Motor neuron (in vitro differentiated cells): ENCODE measurements around the gene LRRC25. TPM values are rescaled to one million over a fixed set of nuclear protein-coding genes. Genes with fewer than 3 reads are reported as not detected.

Experiments
- ATAC-seq, 8 experiments: fragments of 200-7000 bp; cut with Tn5 transposase; replicated peaks in 6 of 8; 2 replicates each; pipeline ENCODE4 v1.8.0; 2021; ENCODE audit warnings: mild to moderate bottlenecking in 8 of 8, moderate library complexity in 8 of 8
- H3K27ac ChIP-seq, 2 donors: fragments of 250-450 bp; sonication (Bioruptor Pico); 2 replicates each; pipeline ENCODE4 v1.9.0; 2021; ENCODE audit warnings: antibody characterized with exemption in 2 of 2, mild to moderate bottlenecking in 2 of 2, moderate library complexity in 1 of 2
- H3K4me1 ChIP-seq, 2 donors: fragments of 250-450 bp; sonication (Bioruptor Pico); replicated peaks in 1 of 2; 2 replicates each; pipeline ENCODE4 v1.6.1; 2021; ENCODE audit warnings: antibody characterized with exemption in 2 of 2, mild to moderate bottlenecking in 2 of 2, moderate library complexity in 1 of 2
- H3K4me3 ChIP-seq, 5 donors: fragments of 250-450 bp; sonication (Bioruptor Pico); 2 replicates each; pipeline ENCODE4 v1.9.0; 2021; ENCODE audit warnings: antibody characterized with exemption in 5 of 5, mild to moderate bottlenecking in 5 of 5, moderate library complexity in 4 of 5
- WGBS, 10 experiments: fragments of 450-650 bp; shearing (Covaris generic); methylation state at CpG; one replicate each; pipeline ENCODE4 v1.0.0; 2022; 5-methylcytosine and 5-hydroxymethylcytosine counted together
- in situ Hi-C, 9 experiments: fragments of 400-800 bp; cut with MboI; loops; one replicate each; pipeline ENCODE4 v1.15.0; 2021; ENCODE audit warnings: low sequenced_read_pairs in 9 of 9, low pct_unique_long_range_greater_than_20kb in 2 of 9; ENCODE audit not compliant: unreplicated experiment in 9 of 9
- total RNA-seq, 8 experiments: library from RNA; unstranded; fragments of 300-600 nt; gene quantifications; 2 replicates each; pipeline versions ENCODE4 v1.2.3 to v1.2.4, GENCODE V29; 2022

LRRC25 gene
- total RNA-seq, 8 experiments from 2014 or later = 0.14 to 2.1 (median 0.47) TPM

- peak in 4 of 8 experiments; percentile 39 to 68 (median 55) for ATAC-seq
- peaks cover 15 to 36% of the 10 kb centered on the region in 2 donors for H3K4me1 ChIP-seq
- in situ Hi-C loops = no loop called here
Measured at GRCh38 chr19:18399008-18399407, 1.6 kb upstream of the LRRC25 start.

GRCh38 chr19:18396471-18397241 is 766 bp downstream of the LRRC25 start:
- Histone ChIP-seq H3K27ac (no peak overlapping the region), H3K4me1 (peaks cover 9 to 20% of the 10 kb centered on the region in 2 donors), H3K4me3 (peak overlapping the region in 1 of 5 donors; percentile 20)
- in situ Hi-C loops = no loop called here
- peak in 1 of 8 experiments; percentile 3 for ATAC-seq
- WGBS, 10 experiments = 39 to 92% (median 67%) methylated on average over 2 to 13 of the region's 37 CpGs; no CpG with 5 or more reads in 3 of the 10 experiments

More at GRCh38 chr19:18399008-18399407, 1.6 kb upstream of the LRRC25 start:
- no peak overlapping the region for H3K27ac ChIP-seq
- no peak overlapping the region for H3K4me3 ChIP-seq
- WGBS, 10 experiments = 0 to 100% (median 89%) methylated on average over 1 to 4 of the region's 6 CpGs; no CpG with 5 or more reads in 5 of the 10 experiments

- WGBS, 10 experiments = 8 to 92% (median 71%) methylated on average over 1 to 5 of the region's 7 CpGs; no CpG with 5 or more reads in 3 of the 10 experiments
- in situ Hi-C loops = no loop called here
- no peak for ATAC-seq
Measured at GRCh38 chr19:18393836-18394235, 3.6 kb downstream of the LRRC25 start.

GRCh38 chr19:18392926-18393325 is 4.5 kb downstream of the LRRC25 start:
- in situ Hi-C loops = no loop called here
- Histone ChIP-seq H3K4me3 (no peak overlapping the region), H3K4me1 (peaks cover 9 to 18% of the 10 kb centered on the region in 2 donors), H3K27ac (no peak overlapping the region)
- WGBS, 10 experiments = 63 to 100% (median 88%) methylated on average over 2 to 5 of the region's 5 CpGs; no CpG with 5 or more reads in 1 of the 10 experiments
- no peak for ATAC-seq

More at GRCh38 chr19:18393836-18394235, 3.6 kb downstream of the LRRC25 start:
- H3K27ac ChIP-seq = no peak overlapping the region
- peaks cover 9 to 15% of the 10 kb centered on the region in 2 donors for H3K4me1 ChIP-seq
- H3K4me3 ChIP-seq = no peak overlapping the region

GRCh38 chr19:18392417-18392816 is 5.0 kb downstream of the LRRC25 start:
- ATAC-seq = peak in 3 of 8 experiments; percentile 0 to 14 (median 3)
- WGBS, 10 experiments = 20 to 100% (median 53%) methylated on average over 1 to 3 of the region's 11 CpGs; no CpG with 5 or more reads in 6 of the 10 experiments
- Histone ChIP-seq H3K4me3 (no peak overlapping the region), H3K4me1 (peaks cover 7 to 15% of the 10 kb centered on the region in 2 donors), H3K27ac (no peak overlapping the region)
- in situ Hi-C loops = no loop called here

- Histone ChIP-seq H3K27ac (no peak overlapping the region), H3K4me1 (peaks cover 4 to 14% of the 10 kb centered on the region in 2 donors), H3K4me3 (no peak overlapping the region)
- in situ Hi-C loops = no loop called here
- ATAC-seq = peak in 1 of 8 experiments; percentile 1
- 0 to 100% (median 85%) methylated on average over 1 to 5 of the region's 9 CpGs; no CpG with 5 or more reads in 2 of the 10 experiments for WGBS, 10 experiments
Measured at GRCh38 chr19:18391509-18392075, 5.8 kb downstream of the LRRC25 start.

- Histone ChIP-seq H3K27ac (no peak overlapping the region), H3K4me3 (no peak overlapping the region), H3K4me1 (peaks cover 5 to 23% of the 10 kb centered on the region in 2 donors)
- in situ Hi-C loops = no loop called here
- 80 to 100% (median 89%) methylated on average over 1 to 6 of the region's 6 CpGs; no CpG with 5 or more reads in 4 of the 10 experiments for WGBS, 10 experiments
- peak in 2 of 8 experiments; percentile 4 for ATAC-seq
Measured at GRCh38 chr19:18390065-18390907, 7.1 kb downstream of the LRRC25 start.

- in situ Hi-C loops = no loop called here
- H3K4me1 ChIP-seq = peaks cover 5 to 25% of the 10 kb centered on the region in 2 donors
- H3K4me3 ChIP-seq = no peak overlapping the region
- ATAC-seq = peak in 1 of 8 experiments; percentile 1
- H3K27ac ChIP-seq = no peak overlapping the region
Measured at GRCh38 chr19:18389726-18390064, 7.7 kb downstream of the LRRC25 start.

GRCh38 chr19:18388960-18389725 is 8.3 kb downstream of the LRRC25 start:
- WGBS, 10 experiments = 62 to 100% (median 93%) methylated on average over 2 to 8 of the region's 13 CpGs
- Histone ChIP-seq H3K27ac (no peak overlapping the region), H3K4me3 (peak overlapping the region in 1 of 5 donors; percentile 44), H3K4me1 (peaks cover 5 to 25% of the 10 kb centered on the region in 2 donors)
- in situ Hi-C loops = no loop called here
- peak in 1 of 8 experiments; percentile 0 for ATAC-seq

GRCh38 chr19:18388100-18388959 is 9.1 kb downstream of the LRRC25 start:
- peak overlapping the region; percentile 52 to 82 for H3K27ac ChIP-seq
- in situ Hi-C loops = no loop called here
- ATAC-seq = peak; percentile 1 to 74 (median 58)
- peak overlapping the region; percentile 11 to 44 (median 26) for H3K4me3 ChIP-seq
- H3K4me1 ChIP-seq = peaks cover 5 to 25% of the 10 kb centered on the region in 2 donors
- WGBS, 10 experiments = 0 to 50% (median 8%) methylated on average over 1 to 36 of the region's 86 CpGs; no CpG with 5 or more reads in 3 of the 10 experiments

- ATAC-seq = peak in 5 of 8 experiments; percentile 13 to 59 (median 32)
- Histone ChIP-seq H3K4me3 (peak overlapping the region; percentile 8 to 44 (median 28)), H3K4me1 (peaks cover 5 to 25% of the 10 kb centered on the region in 2 donors), H3K27ac (peak overlapping the region; percentile 78 to 89)
- in situ Hi-C loops = no loop called here
- 41 to 100% (median 76%) methylated on average over 1 to 5 of the region's 14 CpGs; no CpG with 5 or more reads in 6 of the 10 experiments for WGBS, 10 experiments
Measured at GRCh38 chr19:18386543-18387271, 10.7 kb downstream of the LRRC25 start.
